K562 (cell line): ENCODE data around the gene NDUFS8. TPM values are rescaled to one million over a fixed set of nuclear protein-coding genes. Genes with fewer than 3 reads are reported as not detected.

Experiments
- AFF4 ChIP-seq: sonication (generic); formaldehyde crosslinking; IDR thresholded peaks from 2 replicates; pipeline ENCODE4 v1.8.0; 2023; ENCODE audit warnings: mild to moderate bottlenecking, missing genetic modification reagents
- ARNT ChIP-seq, 2 experiments: fragments of 450-650 bp; IDR thresholded peaks; 2 replicates each; pipeline ENCODE4 v1.6.1; 2016; ENCODE audit warnings: mild to moderate bottlenecking in 1 of 2
- DDX20 ChIP-seq: fragments of 450-650 bp; IDR thresholded peaks from 2 replicates; pipeline ENCODE4 v1.6.1; 2016; ENCODE audit warnings: missing genetic modification characterization, low read depth, mild to moderate bottlenecking, missing compliant biosample characterization, moderate library complexity
- ELF2 ChIP-seq: fragments of 250-450 bp; sonication (Bioruptor Pico); IDR thresholded peaks from 2 replicates; pipeline ENCODE4 v1.5.0; 2021; ENCODE audit warnings: mild to moderate bottlenecking
- HDAC3 ChIP-seq: fragments of 450-650 bp; IDR thresholded peaks from 2 replicates; pipeline ENCODE4 v1.6.1; 2018; ENCODE audit warnings: borderline replicate concordance, mild to moderate bottlenecking, moderate library complexity; ENCODE audit not compliant: partially characterized antibody
- ILF3 ChIP-seq: fragments of 450-650 bp; IDR thresholded peaks from 2 replicates; pipeline ENCODE4 v1.6.1; 2018; ENCODE audit warnings: antibody characterized with exemption, mild to moderate bottlenecking, moderate library complexity, borderline replicate concordance
- MXI1 ChIP-seq: IDR thresholded peaks from 2 replicates; pipeline ENCODE4 v1.6.1; 2011; ENCODE audit warnings: low read depth, mild to moderate bottlenecking, improper control_type of control experiment, low read length
- MYBL2 ChIP-seq, 2 experiments: fragments of 450-650 bp in 1 of 2; sonication (generic) in 1 of 2; formaldehyde crosslinking in 1 of 2; IDR thresholded peaks; 2 replicates each; pipeline versions ENCODE4 v1.6.1 to v1.8.1; 2017 to 2022; ENCODE audit warnings: borderline replicate concordance in 1 of 2, inconsistent platforms in 1 of 2, low read depth in 1 of 2, mild to moderate bottlenecking in 1 of 2, missing genetic modification reagents in 1 of 2, moderate library complexity in 1 of 2
- PTRF ChIP-seq: fragments of 450-650 bp; IDR thresholded peaks from 2 replicates; pipeline ENCODE4 v1.6.1; 2016; ENCODE audit warnings: mild to moderate bottlenecking, missing genetic modification characterization, missing compliant biosample characterization
- RBM15 ChIP-seq: fragments of 200-400 bp; formaldehyde crosslinking; IDR thresholded peaks from 2 replicates; pipeline ENCODE4 v1.6.1; 2018; ENCODE audit warnings: mild to moderate bottlenecking, low read length, moderate library complexity; ENCODE audit not compliant: insufficient read depth
- TBL1XR1 ChIP-seq, 2 experiments: IDR thresholded peaks; 2 replicates each; pipeline ENCODE4 v1.6.1; 2012; ENCODE audit warnings: improper control_type of control experiment in 2 of 2, low read length in 2 of 2, mild to moderate bottlenecking in 1 of 2
- TEAD4 ChIP-seq, 2 experiments: sonication (generic) in 1 of 2; formaldehyde crosslinking in 1 of 2; IDR thresholded peaks; 2 replicates each; pipeline versions ENCODE4 v1.6.1 to v1.8.0; 2012 to 2022; ENCODE audit warnings: borderline replicate concordance in 1 of 2, inconsistent platforms in 1 of 2, low read length in 1 of 2, mild to moderate bottlenecking in 1 of 2, missing genetic modification reagents in 1 of 2
- THAP12 ChIP-seq: fragments of 250-450 bp; sonication (Bioruptor Pico); IDR thresholded peaks from 2 replicates; pipeline ENCODE4 v1.9.0; 2021; ENCODE audit warnings: mild to moderate bottlenecking, inconsistent platforms
- THAP7 ChIP-seq: fragments of 250-450 bp; sonication (Bioruptor Pico); IDR thresholded peaks from 2 replicates; pipeline ENCODE4 v1.5.0; 2021
- ZBTB33 ChIP-seq: sonication (generic); formaldehyde crosslinking; IDR thresholded peaks from 2 replicates; pipeline ENCODE4 v1.8.1; 2023; ENCODE audit warnings: mild to moderate bottlenecking, missing genetic modification reagents
- ZNF77 ChIP-seq: fragments of 250-450 bp; sonication (Bioruptor Pico); IDR thresholded peaks from 2 replicates; pipeline ENCODE4 v1.5.0; 2020
- ZNF780A ChIP-seq: fragments of 250-450 bp; sonication (Bioruptor Pico); IDR thresholded peaks from 2 replicates; pipeline ENCODE4 v1.5.0; 2021; ENCODE audit warnings: mild to moderate bottlenecking
- polyA plus RNA-seq, 8 experiments: library from polyadenylated mRNA; depleted of rRNA in 4 of 8; stranded (reverse) in 5 of 8; unstranded in 3 of 8; fragments of >200 nt; fragmentation: Nextera tagmentation in 2 of 8; fragmentation: Illumina TruSeq in 1 of 8; extraction: Ambion mirVana in 2 of 8; extraction: Trizol in 1 of 8; gene quantifications; 2 replicates each; pipeline versions ENCODE4 v1.2.1 to v1.2.3, GENCODE V29; 2011 to 2014; ENCODE audit warnings: inconsistent platforms in 1 of 8, missing spikeins in 1 of 8
- total RNA-seq, 7 experiments: library from RNA; depleted of rRNA in 6 of 7; stranded (reverse); fragments of >200 nt in 6 of 7; fragmentation: Illumina TruSeq in 2 of 7; extraction: Trizol in 2 of 7; gene quantifications; 2 replicates each; pipeline versions ENCODE4 v1.2.1 to v1.2.3, GENCODE V29; 2011 to 2021; ENCODE audit warnings: low replicate concordance in 1 of 7

NDUFS8 gene
- total and polyA plus RNA-seq, 9 of the 15 experiments (the other 6 are each of a cell fraction or from before 2014, with no cell fraction given): 36.5 to 351 (median 101) TPM

- no peak for TF ChIP-seq ZNF77 (CRISPR knock-in tag)
- no peak for TF ChIP-seq TBL1XR1 (IDR thresholded peaks at IDR 0.05; ENCODE audit: low read length in 2 of 2)
- TF ChIP-seq HDAC3: no peak
- TF ChIP-seq ARNT (IDR thresholded peaks at IDR 0.05): no peak
- TF ChIP-seq ZNF780A (CRISPR knock-in tag): no peak
- TF ChIP-seq MYBL2 (IDR thresholded peaks at IDR 0.05; ENCODE audit: low read depth): no peak
- TF ChIP-seq MYBL2 (CRISPR knock-in tag; IDR thresholded peaks at IDR 0.05; ENCODE audit: borderline replicate concordance): no peak
- peak; percentile 26; the same call in 1 of the 2 replicates for TF ChIP-seq ELF2 (CRISPR knock-in tag)
- TF ChIP-seq TEAD4 (IDR thresholded peaks at IDR 0.05; ENCODE audit: low read length): no peak
- TF ChIP-seq TEAD4 (CRISPR knock-in tag; IDR thresholded peaks at IDR 0.05; ENCODE audit: borderline replicate concordance): no peak
- TF ChIP-seq THAP12 (CRISPR knock-in tag): peak; percentile 71; the same call in 1 of the 2 replicates
- 0 out of 2 replicates have a peak, but pooled peaks have one; percentile 2 for TF ChIP-seq ZBTB33 (CRISPR knock-in tag)
- peak; percentile 76; the same call in 1 of the 2 replicates for TF ChIP-seq AFF4 (CRISPR knock-in tag)
- TF ChIP-seq ILF3: no peak
- TF ChIP-seq PTRF (tag): no peak
- no peak for TF ChIP-seq RBM15
- no peak for TF ChIP-seq DDX20 (tag)
- no peak for TF ChIP-seq THAP7 (CRISPR knock-in tag)
- 0 out of 2 replicates have a peak, but pooled peaks have one; percentile 56 for TF ChIP-seq MXI1
These were observed at the start of gene NDUFS8 (continued) for GRCh38 chr11:68030318-68031143.
